8988T (cell line): ENCODE data around the gene SMARCC1.
"Not testable (repeated sequence)": the region's sequence is repeated elsewhere in the genome, so short reads cannot be mapped to it uniquely, and the experiment has no call there.

Experiments
- DNase-seq: peaks from one replicate; pipeline ENCODE4 v3.0.0; 2011

The SMARCC1 gene

GRCh38 chr3:47766186-47766585 lies 15.5 kb downstream of the SMARCC1 start:
- DNase-seq, result no peak

GRCh38 chr3:47762233-47762632 lies 19.5 kb downstream of the SMARCC1 start:
- no peak for DNase-seq

- no peak for DNase-seq
Observed at GRCh38 chr3:47761046-47761445, 20.6 kb downstream of the SMARCC1 start.

- DNase-seq, result not testable (repeated sequence)
Observed at GRCh38 chr3:47760207-47760606, 21.5 kb downstream of the SMARCC1 start.

GRCh38 chr3:47758261-47759025 lies 23.2 kb downstream of the SMARCC1 start:
- no peak for DNase-seq

GRCh38 chr3:47752716-47753115 lies 29.0 kb downstream of the SMARCC1 start:
- no peak for DNase-seq

- not testable (repeated sequence) for DNase-seq
Observed at GRCh38 chr3:47750811-47751354, 30.8 kb downstream of the SMARCC1 start.

GRCh38 chr3:47747558-47747957 lies 34.1 kb downstream of the SMARCC1 start:
- no peak for DNase-seq

GRCh38 chr3:47746264-47746663 lies 35.4 kb downstream of the SMARCC1 start:
- no peak for DNase-seq

GRCh38 chr3:47743855-47744254 lies 37.8 kb downstream of the SMARCC1 start:
- no peak for DNase-seq

GRCh38 chr3:47743352-47743751 lies 38.3 kb downstream of the SMARCC1 start:
- not testable (repeated sequence) for DNase-seq

- no peak for DNase-seq
Observed at GRCh38 chr3:47741925-47742324, 39.8 kb downstream of the SMARCC1 start.

GRCh38 chr3:47732143-47732542 lies 49.5 kb downstream of the SMARCC1 start:
- no peak for DNase-seq

- no peak for DNase-seq
Observed at GRCh38 chr3:47731061-47731460, 50.6 kb downstream of the SMARCC1 start.

- no peak for DNase-seq
Observed at GRCh38 chr3:47722859-47723258, 58.8 kb downstream of the SMARCC1 start.

GRCh38 chr3:47717448-47717847 lies 64.2 kb downstream of the SMARCC1 start:
- DNase-seq, result not testable (repeated sequence)

GRCh38 chr3:47716656-47717055 lies 65.0 kb downstream of the SMARCC1 start:
- DNase-seq, result no peak

- no peak for DNase-seq
Observed at GRCh38 chr3:47715928-47716327, 65.8 kb downstream of the SMARCC1 start.

GRCh38 chr3:47714606-47715005 lies 67.1 kb downstream of the SMARCC1 start:
- no peak for DNase-seq

- no peak for DNase-seq
Observed at GRCh38 chr3:47713655-47714054, 68.0 kb downstream of the SMARCC1 start.

GRCh38 chr3:47712398-47712797 lies 69.3 kb downstream of the SMARCC1 start:
- no peak for DNase-seq

- DNase-seq, result no peak
Observed at GRCh38 chr3:47711596-47711995, 70.1 kb downstream of the SMARCC1 start.

GRCh38 chr3:47705391-47705790 lies 76.3 kb downstream of the SMARCC1 start:
- DNase-seq, result no peak

- no peak for DNase-seq
Observed at GRCh38 chr3:47704237-47704612, 77.5 kb downstream of the SMARCC1 start.

GRCh38 chr3:47701388-47701787 lies 80.3 kb downstream of the SMARCC1 start:
- no peak for DNase-seq
